SK-N-MC (cell line): ENCODE data around the gene PALM.

Experiments used
- EZH2 ChIP-seq: fragments of 200-600 bp; sonication (generic); IDR thresholded peaks from one replicate; pipeline ENCODE4 v1.6.1; 2017; ENCODE audit warnings: antibody characterized with exemption
- FOXP2 ChIP-seq: optimal IDR thresholded peaks from 2 replicates; pipeline ENCODE3; 2011; ENCODE audit warnings: mild to moderate bottlenecking, moderate library complexity; ENCODE audit not compliant: insufficient read depth; ENCODE audit errors: extremely low read length, control extremely low read depth
- POLR2AphosphoS5 ChIP-seq: IDR thresholded peaks from 2 replicates; pipeline ENCODE4 v1.6.1; 2012; ENCODE audit warnings: mild to moderate bottlenecking, low read depth, low read length, borderline replicate concordance

DNA sequence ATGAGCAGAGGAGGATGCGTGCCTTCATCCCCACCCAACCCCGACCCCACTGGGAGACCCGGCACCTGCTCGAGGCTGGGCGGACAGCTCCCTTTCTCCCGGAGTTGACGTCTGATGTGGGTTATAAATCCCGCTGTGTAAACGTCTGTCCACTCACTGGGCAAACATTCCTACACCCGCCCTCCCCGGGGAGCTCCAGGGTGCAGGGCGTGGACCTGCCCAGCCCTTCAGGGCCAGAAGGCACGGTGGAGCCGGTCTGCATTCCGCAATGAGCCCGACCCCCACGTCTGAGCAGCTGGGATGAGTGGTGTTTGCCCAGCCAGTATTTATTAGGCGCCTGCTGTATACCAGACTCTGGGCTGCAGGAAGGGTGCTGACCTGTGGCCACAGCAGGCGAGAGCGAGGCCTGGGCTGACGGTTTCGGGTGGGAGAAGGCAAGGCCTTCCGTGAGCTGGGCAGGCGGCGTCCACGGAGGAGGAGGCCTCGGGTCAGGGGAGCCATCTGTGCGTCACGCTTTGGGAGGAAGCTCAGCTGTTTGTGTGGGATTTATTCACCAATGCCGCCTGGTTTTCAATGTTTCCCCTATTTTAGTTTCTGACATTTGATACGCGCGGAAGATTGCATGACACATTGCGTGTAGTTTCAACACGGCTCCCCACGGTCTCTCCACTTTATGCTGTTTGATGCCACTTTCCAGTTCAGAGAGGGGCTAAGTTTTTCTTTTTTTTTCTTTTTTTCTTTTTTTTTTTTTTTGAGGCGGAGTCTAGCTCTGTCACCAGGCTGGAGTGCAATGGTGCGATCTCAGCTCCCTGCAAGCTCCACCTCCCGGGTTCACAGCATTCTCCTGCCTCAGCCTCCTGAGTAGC is 44.1 kb downstream of the PALM start:
- no peak for TF ChIP-seq POLR2AphosphoS5
- TF ChIP-seq EZH2: no peak
- TF ChIP-seq FOXP2: no peak
